GM12878 (cell line): ENCODE measurements around the gene SCYGR5. TPM values are rescaled to one million over a fixed set of nuclear protein-coding genes. Genes with fewer than 3 reads are reported as not detected.

ENCODE experiments used
- ATAC-seq: fragments of 200-7000 bp; cut with Tn5 transposase; 3 replicates; pipeline ENCODE4 v1.9.1; 2020; ENCODE audit warnings: mild to moderate bottlenecking, moderate library complexity
- BruUV-seq: library from RNA; stranded (reverse); fragments of 400-500 nt; replicated peaks from 2 replicates; lab custom pipeline; 2021; lab: Mats Ljungman, UMichigan
- CTCF ChIA-PET: fragments of 300-600 bp; sonication (Branson Sonifier 250); formaldehyde crosslinking; extraction: SDS; loops from one replicate; lab custom pipeline; 2021; ENCODE audit warnings: inconsistent platforms; lab: Yijun Ruan, JAX
- POLR2A ChIA-PET: fragments of 350-600 bp; formaldehyde crosslinking; extraction: SDS; loops from one replicate; lab custom pipeline; 2021; ENCODE audit warnings: inconsistent platforms; lab: Charles Lee
- RAD21 ChIA-PET: fragments of 300-600 bp; sonication (Branson Sonifier 250); formaldehyde crosslinking; loops from one replicate; lab custom pipeline; 2023; ENCODE audit warnings: antibody characterized with exemption; ENCODE audit not compliant: unreplicated experiment; lab: Charles Lee
- SMC1A ChIA-PET: fragments of 300-600 bp; sonication (Branson Sonifier 250); formaldehyde crosslinking; loops from one replicate; lab custom pipeline; 2023; ENCODE audit not compliant: unreplicated experiment, uncharacterized antibody; lab: Charles Lee
- DNase-seq: peaks from one replicate; pipeline ENCODE4 v3.0.0-alpha.2; 2011; ENCODE audit warnings: low read depth, low spot score
- FAIRE-seq: peaks from 3 replicates; lab custom pipeline; 2011; peaks lifted over from hg19 to GRCh38; lab: Jason Lieb, UNC
- H2AFZ ChIP-seq: 2 replicates; pipeline ENCODE4 v1.6.0; 2011; ENCODE audit warnings: low read depth, low read length, control low read depth; ENCODE audit not compliant: control insufficient read depth
- H3K27ac ChIP-seq: 2 replicates; pipeline ENCODE4 v1.5.1; 2011; ENCODE audit warnings: control low read depth; ENCODE audit not compliant: control insufficient read depth, insufficient read depth
- H3K27me3 ChIP-seq, 2 experiments: replicated peaks in 1 of 2; 2 replicates each; pipeline versions ENCODE4 v1.6.0 to v1.6.1; 2011; ENCODE audit warnings: low read length in 1 of 2; ENCODE audit not compliant: control insufficient read depth in 2 of 2, insufficient read depth in 2 of 2
- H3K36me3 ChIP-seq, 2 experiments: 2 replicates each; pipeline ENCODE4 v1.5.1; 2011; ENCODE audit warnings: low read length in 1 of 2; ENCODE audit not compliant: control insufficient read depth in 2 of 2, insufficient read depth in 2 of 2
- H3K4me1 ChIP-seq: 2 replicates; pipeline ENCODE4 v1.6.1; 2011; ENCODE audit warnings: mild to moderate bottlenecking, low read length, moderate library complexity, mixed read lengths; ENCODE audit not compliant: control insufficient read depth, insufficient read depth
- H3K4me2 ChIP-seq: 2 replicates; pipeline ENCODE4 v1.6.0; 2011; ENCODE audit warnings: control low read depth; ENCODE audit not compliant: control insufficient read depth, insufficient read depth
- H3K4me3 ChIP-seq: fragments of 200-600 bp; sonication (generic); 2 replicates; pipeline ENCODE4 v1.5.1; 2016
- H3K79me2 ChIP-seq: 2 replicates; pipeline ENCODE4 v1.6.0; 2011; ENCODE audit warnings: low read length; ENCODE audit not compliant: control insufficient read depth, insufficient read depth
- H3K9ac ChIP-seq: 2 replicates; pipeline ENCODE4 v1.8.0; 2011; ENCODE audit warnings: low read length, control low read depth, mixed read lengths; ENCODE audit not compliant: control insufficient read depth, insufficient read depth
- H3K9me3 ChIP-seq: replicated peaks from 3 replicates; pipeline ENCODE4 v1.5.1; 2011; ENCODE audit warnings: mild to moderate bottlenecking, low read length; ENCODE audit not compliant: control insufficient read depth, insufficient read depth
- H4K20me1 ChIP-seq: 2 replicates; pipeline ENCODE4 v1.6.0; 2011; ENCODE audit not compliant: control insufficient read depth, insufficient read depth
- BACH1 ChIP-seq: fragments of 450-650 bp; IDR thresholded peaks from 2 replicates; pipeline ENCODE4 v1.6.1; 2017; ENCODE audit warnings: mild to moderate bottlenecking, borderline replicate concordance
- CREM ChIP-seq: IDR thresholded peaks from 2 replicates; pipeline ENCODE4 v1.6.1; 2014; ENCODE audit warnings: antibody characterized with exemption, low read depth
- ETV6 ChIP-seq, 2 experiments: fragments of 450-650 bp in 1 of 2; IDR thresholded peaks in 1 of 2; conservative IDR thresholded peaks in 1 of 2; 2 replicates each; pipeline ENCODE4 v1.6.1; 2014; ENCODE audit warnings: antibody characterized with exemption in 1 of 2, borderline replicate concordance in 1 of 2, low read depth in 1 of 2, mild to moderate bottlenecking in 1 of 2, moderate library complexity in 1 of 2
- FOS ChIP-seq: IDR thresholded peaks from 3 replicates; pipeline ENCODE4 v1.6.1; 2011; ENCODE audit warnings: borderline replicate concordance; ENCODE audit not compliant: insufficient read length; ENCODE audit errors: extremely low read depth
- RCOR1 ChIP-seq: conservative IDR thresholded peaks from 2 replicates; pipeline ENCODE4 v1.6.1; 2012; ENCODE audit warnings: low read depth, low read length, improper control_type of control experiment
- RFX5 ChIP-seq: IDR thresholded peaks from 2 replicates; pipeline ENCODE4 v1.6.1; 2011; ENCODE audit warnings: low read depth, low read length, improper control_type of control experiment
- YBX1 ChIP-seq: fragments of 450-650 bp; IDR thresholded peaks from 2 replicates; pipeline ENCODE4 v1.6.1; 2016; ENCODE audit warnings: antibody characterized with exemption
- ZNF274 ChIP-seq: IDR thresholded peaks from one replicate; pipeline ENCODE4 v1.8.0; 2011; ENCODE audit not compliant: insufficient read length, insufficient read depth
- ZNF384 ChIP-seq: IDR thresholded peaks from 2 replicates; pipeline ENCODE4 v1.6.1; 2012; ENCODE audit warnings: low read depth, mild to moderate bottlenecking, low read length, improper control_type of control experiment, borderline replicate concordance
- WGBS: methylation state at CpG from one replicate; pipeline ENCODE4 v1.1.6; 2016; ENCODE audit warnings: low lambda C conversion rate; ENCODE audit not compliant: insufficient replicate concordance, insufficient coverage; ENCODE audit errors: missing lambda C conversion rate; 5-methylcytosine and 5-hydroxymethylcytosine counted together
- in situ Hi-C: fragments of 300-500 bp; cut with MboI; formaldehyde crosslinking; loops from 9 replicates; pipeline ENCODE4 v1.14.3; 2018; ENCODE audit warnings: mixed read lengths
- intact Hi-C: fragments of 100-400 bp; cut with micrococcal nuclease; formaldehyde crosslinking; loops from one replicate; pipeline ENCODE4 v1.14.2; 2022; ENCODE audit not compliant: unreplicated experiment
- polyA plus RNA-seq, 11 experiments: library from polyadenylated mRNA; depleted of rRNA in 4 of 11; unstranded in 6 of 11; stranded (reverse) in 5 of 11; fragments of >200 nt; fragmentation: Nextera tagmentation in 4 of 11; fragmentation: Illumina TruSeq in 1 of 11; extraction: Ambion mirVana in 4 of 11; extraction: Trizol in 1 of 11; gene quantifications; 1 replicate in 1 of 11; 2 replicates in 10 of 11; pipeline versions ENCODE4 v1.2.1 to v1.2.3, GENCODE V29; 2011 to 2016; ENCODE audit warnings: inconsistent platforms in 2 of 11, missing spikeins in 2 of 11, low read depth in 1 of 11
- total RNA-seq, 4 experiments: library from RNA; depleted of rRNA in 3 of 4; stranded (reverse); fragments of >200 nt in 3 of 4; fragmentation: Illumina TruSeq in 1 of 4; extraction: Trizol in 1 of 4; gene quantifications; 2 replicates each; pipeline versions ENCODE4 v1.2.1 to v1.2.3, GENCODE V29; 2013 to 2021
- TF ChIP-seq, protein P1 (sequence below), 3 experiments: IDR thresholded peaks in 2 of 3; conservative IDR thresholded peaks in 1 of 3; 2 replicates each; pipeline ENCODE4 v1.5.1; 2011; ENCODE audit warnings: low read depth in 3 of 3, low read length in 3 of 3, mild to moderate bottlenecking in 3 of 3, control low read depth in 2 of 3, moderate library complexity in 2 of 3, inconsistent platforms in 1 of 3, mixed read lengths in 1 of 3; ENCODE audit not compliant: control insufficient read depth in 2 of 3, insufficient read depth in 1 of 3; ENCODE audit errors: extremely low read depth in 1 of 3

The SCYGR5 gene
- total and polyA plus RNA-seq, 10 of the 15 experiments (the other 5 are each of a cell fraction or from before 2014, with no cell fraction given) = not detected

DNA sequence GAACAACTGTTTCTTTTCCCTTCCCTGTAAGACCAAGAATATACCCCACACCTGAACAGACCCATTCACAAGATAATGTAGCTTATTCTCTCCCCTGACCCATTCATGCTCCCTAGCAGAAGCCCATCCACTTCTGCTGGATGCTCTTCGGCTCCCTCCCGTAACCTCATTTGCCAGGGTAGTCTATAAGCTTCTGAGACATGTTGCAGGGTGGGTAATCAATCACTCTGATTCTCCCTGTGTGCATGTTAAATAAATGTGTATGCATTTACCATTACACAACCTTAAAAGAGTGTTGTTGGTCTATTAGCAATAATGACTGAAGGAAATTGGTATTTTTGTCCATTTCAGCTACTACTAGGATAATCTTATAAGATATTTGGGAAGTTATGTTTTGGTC lies 49.9 kb downstream of the SCYGR5 start:
- H3K4me1 ChIP-seq = no peaks in the 10 kb centered on the region
- SMC1A ChIA-PET = interaction anchor here (0.6 to 1.5 kb wide), 3 partner anchors 10 to 156 kb away, joined by 3 to 4 read pairs (median 3); no protein-coding TSS in a partner anchor
- H3K4me3 ChIP-seq = no peak overlapping the region
- POLR2A ChIA-PET = interaction anchor here (0.7 kb wide), 1 partner anchor 134 kb away, joined by 6 read pairs; no protein-coding TSS in a partner anchor
- DNase-seq (no peak), ATAC-seq (no peak), FAIRE-seq (no peak)
- no peak overlapping the region for H3K27ac ChIP-seq
- no peak overlapping the region for H3K4me2 ChIP-seq
- WGBS = 90% methylated on average over 2 of the region's 2 CpGs
- CTCF ChIA-PET = interaction anchor here (0.7 to 1.5 kb wide), 5 partner anchors 49 to 478 kb away, joined by 3 to 5 read pairs (median 3); no protein-coding TSS in a partner anchor
- RAD21 ChIA-PET = no interaction called here
- in situ Hi-C loops (no loop called here), intact Hi-C loops (no loop called here)
- H3K27me3 ChIP-seq = no peaks in the 10 kb centered on the region
- no peak for TF ChIP-seq FOS
- no peak for TF ChIP-seq ZNF274
- TF ChIP-seq BACH1 = no peak
- no peak for TF ChIP-seq YBX1
- no peak for TF ChIP-seq RFX5
- no peak for TF ChIP-seq ETV6 (conservative IDR thresholded peaks at IDR 0.05 in 1 of 2, IDR thresholded peaks at IDR 0.05 in 1 of 2; ENCODE audit: borderline replicate concordance in 1 of 2, low read depth in 1 of 2)
- no peak for TF ChIP-seq RCOR1
- TF ChIP-seq CREM = no peak
- TF ChIP-seq ZNF384 = no peak
- TF ChIP-seq, protein P1, sequence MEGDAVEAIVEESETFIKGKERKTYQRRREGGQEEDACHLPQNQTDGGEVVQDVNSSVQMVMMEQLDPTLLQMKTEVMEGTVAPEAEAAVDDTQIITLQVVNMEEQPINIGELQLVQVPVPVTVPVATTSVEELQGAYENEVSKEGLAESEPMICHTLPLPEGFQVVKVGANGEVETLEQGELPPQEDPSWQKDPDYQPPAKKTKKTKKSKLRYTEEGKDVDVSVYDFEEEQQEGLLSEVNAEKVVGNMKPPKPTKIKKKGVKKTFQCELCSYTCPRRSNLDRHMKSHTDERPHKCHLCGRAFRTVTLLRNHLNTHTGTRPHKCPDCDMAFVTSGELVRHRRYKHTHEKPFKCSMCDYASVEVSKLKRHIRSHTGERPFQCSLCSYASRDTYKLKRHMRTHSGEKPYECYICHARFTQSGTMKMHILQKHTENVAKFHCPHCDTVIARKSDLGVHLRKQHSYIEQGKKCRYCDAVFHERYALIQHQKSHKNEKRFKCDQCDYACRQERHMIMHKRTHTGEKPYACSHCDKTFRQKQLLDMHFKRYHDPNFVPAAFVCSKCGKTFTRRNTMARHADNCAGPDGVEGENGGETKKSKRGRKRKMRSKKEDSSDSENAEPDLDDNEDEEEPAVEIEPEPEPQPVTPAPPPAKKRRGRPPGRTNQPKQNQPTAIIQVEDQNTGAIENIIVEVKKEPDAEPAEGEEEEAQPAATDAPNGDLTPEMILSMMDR (IDR thresholded peaks at IDR 0.05 in 2 of 3, conservative IDR thresholded peaks at IDR 0.05 in 1 of 3; ENCODE audit: control insufficient read depth in 2 of 3, extremely low read depth in 1 of 3, insufficient read depth in 1 of 3, low read depth in 3 of 3, low read length in 3 of 3) = no peak
- H3K79me2 ChIP-seq = no peaks in the 10 kb centered on the region
- no peaks in the 10 kb centered on the region for H3K36me3 ChIP-seq
- no TSS peak for BruUV-seq
- H2AFZ ChIP-seq = no peak overlapping the region
- H3K9me3 ChIP-seq = no peaks in the 10 kb centered on the region
- H4K20me1 ChIP-seq = no peaks in the 10 kb centered on the region
- H3K9ac ChIP-seq = no peak overlapping the region

Other genes starting within 250 kb of the SCYGR5 start
Only the 7 nearest of the 10 such genes appear.
- not detected in 2 replicates for gene SCYGR2, start 67.9 kb upstream of the SCYGR5 start, total RNA-seq (2014; rRNA removed)
- gene SCYGR2, start 67.9 kb upstream of the SCYGR5 start, total RNA-seq (2014; rRNA removed; fragmentation: Illumina TruSeq; extraction: Trizol) = not detected in 2 replicates
- gene SCYGR2, start 67.9 kb upstream of the SCYGR5 start, total RNA-seq (2021) = not detected in 2 replicates
- gene SCYGR2, start 67.9 kb upstream of the SCYGR5 start, polyA plus RNA-seq (2011; rRNA removed) = not detected in 2 replicates
- gene SCYGR2, start 67.9 kb upstream of the SCYGR5 start, polyA plus RNA-seq (2014; fragmentation: Illumina TruSeq; extraction: Trizol) = not detected in 2 replicates
- gene SCYGR2, start 67.9 kb upstream of the SCYGR5 start, polyA plus RNA-seq (2014; fragmentation: Nextera tagmentation; extraction: Ambion mirVana) = not detected
- not detected in 2 replicates for gene SCYGR2, start 67.9 kb upstream of the SCYGR5 start, polyA plus RNA-seq (2014; rRNA removed)
- gene SCYGR2, start 67.9 kb upstream of the SCYGR5 start, polyA plus RNA-seq (2016; fragmentation: Nextera tagmentation; extraction: Ambion mirVana) = not detected
- not detected in 2 replicates for gene SCYGR3, start 52.0 kb upstream of the SCYGR5 start, total RNA-seq (2014; rRNA removed)
- gene SCYGR3, start 52.0 kb upstream of the SCYGR5 start, total RNA-seq (2014; rRNA removed; fragmentation: Illumina TruSeq; extraction: Trizol) = not detected in 2 replicates
- gene SCYGR3, start 52.0 kb upstream of the SCYGR5 start, total RNA-seq (2021) = not detected in 2 replicates
- gene SCYGR3, start 52.0 kb upstream of the SCYGR5 start, polyA plus RNA-seq (2011; rRNA removed) = not detected in 2 replicates
- gene SCYGR3, start 52.0 kb upstream of the SCYGR5 start, polyA plus RNA-seq (2014; fragmentation: Illumina TruSeq; extraction: Trizol) = not detected in 2 replicates
- not detected for gene SCYGR3, start 52.0 kb upstream of the SCYGR5 start, polyA plus RNA-seq (2014; fragmentation: Nextera tagmentation; extraction: Ambion mirVana)
- gene SCYGR3, start 52.0 kb upstream of the SCYGR5 start, polyA plus RNA-seq (2014; rRNA removed) = not detected in 2 replicates
- gene SCYGR3, start 52.0 kb upstream of the SCYGR5 start, polyA plus RNA-seq (2016; fragmentation: Nextera tagmentation; extraction: Ambion mirVana) = not detected
- gene SCYGR4, start 49.3 kb upstream of the SCYGR5 start, total RNA-seq (2014; rRNA removed) = 0.11 TPM in 1 of 2 replicates, not detected in the other
- not detected in 2 replicates for gene SCYGR4, start 49.3 kb upstream of the SCYGR5 start, total RNA-seq (2014; rRNA removed; fragmentation: Illumina TruSeq; extraction: Trizol)
- gene SCYGR4, start 49.3 kb upstream of the SCYGR5 start, total RNA-seq (2021) = not detected in 2 replicates
- gene SCYGR4, start 49.3 kb upstream of the SCYGR5 start, polyA plus RNA-seq (2011; rRNA removed) = not detected in 2 replicates
- gene SCYGR4, start 49.3 kb upstream of the SCYGR5 start, polyA plus RNA-seq (2014; fragmentation: Illumina TruSeq; extraction: Trizol) = not detected in 2 replicates
- gene SCYGR4, start 49.3 kb upstream of the SCYGR5 start, polyA plus RNA-seq (2014; fragmentation: Nextera tagmentation; extraction: Ambion mirVana) = not detected
- gene SCYGR4, start 49.3 kb upstream of the SCYGR5 start, polyA plus RNA-seq (2014; rRNA removed) = not detected in 2 replicates
- not detected for gene SCYGR4, start 49.3 kb upstream of the SCYGR5 start, polyA plus RNA-seq (2016; fragmentation: Nextera tagmentation; extraction: Ambion mirVana)
- 0.16 TPM in 1 of 2 replicates, not detected in the other for gene SLC19A3, start 51.2 kb downstream of the SCYGR5 start, total RNA-seq (2014; rRNA removed)
- not detected in 2 replicates for gene SLC19A3, start 51.2 kb downstream of the SCYGR5 start, total RNA-seq (2014; rRNA removed; fragmentation: Illumina TruSeq; extraction: Trizol)
- gene SLC19A3, start 51.2 kb downstream of the SCYGR5 start, total RNA-seq (2021) = not detected in 2 replicates
- gene SLC19A3, start 51.2 kb downstream of the SCYGR5 start, polyA plus RNA-seq (2011; rRNA removed) = not detected in 2 replicates
- not detected in 2 replicates for gene SLC19A3, start 51.2 kb downstream of the SCYGR5 start, polyA plus RNA-seq (2014; fragmentation: Illumina TruSeq; extraction: Trizol)
- not detected for gene SLC19A3, start 51.2 kb downstream of the SCYGR5 start, polyA plus RNA-seq (2014; fragmentation: Nextera tagmentation; extraction: Ambion mirVana)
- gene SLC19A3, start 51.2 kb downstream of the SCYGR5 start, polyA plus RNA-seq (2014; rRNA removed) = not detected in 2 replicates
- not detected for gene SLC19A3, start 51.2 kb downstream of the SCYGR5 start, polyA plus RNA-seq (2016; fragmentation: Nextera tagmentation; extraction: Ambion mirVana)
- not detected in 2 replicates for gene SCYGR6, start 58.0 kb downstream of the SCYGR5 start, total RNA-seq (2014; rRNA removed)
- not detected in 2 replicates for gene SCYGR6, start 58.0 kb downstream of the SCYGR5 start, total RNA-seq (2014; rRNA removed; fragmentation: Illumina TruSeq; extraction: Trizol)
- gene SCYGR6, start 58.0 kb downstream of the SCYGR5 start, total RNA-seq (2021) = not detected in 2 replicates
- not detected in 2 replicates for gene SCYGR6, start 58.0 kb downstream of the SCYGR5 start, polyA plus RNA-seq (2011; rRNA removed)
- gene SCYGR6, start 58.0 kb downstream of the SCYGR5 start, polyA plus RNA-seq (2014; fragmentation: Illumina TruSeq; extraction: Trizol) = not detected in 2 replicates
- not detected for gene SCYGR6, start 58.0 kb downstream of the SCYGR5 start, polyA plus RNA-seq (2014; fragmentation: Nextera tagmentation; extraction: Ambion mirVana)
- not detected in 2 replicates for gene SCYGR6, start 58.0 kb downstream of the SCYGR5 start, polyA plus RNA-seq (2014; rRNA removed)
- gene SCYGR6, start 58.0 kb downstream of the SCYGR5 start, polyA plus RNA-seq (2016; fragmentation: Nextera tagmentation; extraction: Ambion mirVana) = not detected
- not detected in 2 replicates for gene SCYGR7, start 61.5 kb downstream of the SCYGR5 start, total RNA-seq (2014; rRNA removed)
- gene SCYGR7, start 61.5 kb downstream of the SCYGR5 start, total RNA-seq (2014; rRNA removed; fragmentation: Illumina TruSeq; extraction: Trizol) = not detected in 2 replicates
- not detected in 2 replicates for gene SCYGR7, start 61.5 kb downstream of the SCYGR5 start, total RNA-seq (2021)
- not detected in 2 replicates for gene SCYGR7, start 61.5 kb downstream of the SCYGR5 start, polyA plus RNA-seq (2011; rRNA removed)
- gene SCYGR7, start 61.5 kb downstream of the SCYGR5 start, polyA plus RNA-seq (2014; fragmentation: Illumina TruSeq; extraction: Trizol) = not detected in 2 replicates
- not detected for gene SCYGR7, start 61.5 kb downstream of the SCYGR5 start, polyA plus RNA-seq (2014; fragmentation: Nextera tagmentation; extraction: Ambion mirVana)
- gene SCYGR7, start 61.5 kb downstream of the SCYGR5 start, polyA plus RNA-seq (2014; rRNA removed) = not detected in 2 replicates
- not detected for gene SCYGR7, start 61.5 kb downstream of the SCYGR5 start, polyA plus RNA-seq (2016; fragmentation: Nextera tagmentation; extraction: Ambion mirVana)
- not detected in 2 replicates for gene SCYGR8, start 79.1 kb downstream of the SCYGR5 start, total RNA-seq (2014; rRNA removed)
- not detected in 2 replicates for gene SCYGR8, start 79.1 kb downstream of the SCYGR5 start, total RNA-seq (2014; rRNA removed; fragmentation: Illumina TruSeq; extraction: Trizol)
- gene SCYGR8, start 79.1 kb downstream of the SCYGR5 start, total RNA-seq (2021) = not detected in 2 replicates
- not detected in 2 replicates for gene SCYGR8, start 79.1 kb downstream of the SCYGR5 start, polyA plus RNA-seq (2011; rRNA removed)
- gene SCYGR8, start 79.1 kb downstream of the SCYGR5 start, polyA plus RNA-seq (2014; fragmentation: Illumina TruSeq; extraction: Trizol) = not detected in 2 replicates
- gene SCYGR8, start 79.1 kb downstream of the SCYGR5 start, polyA plus RNA-seq (2014; fragmentation: Nextera tagmentation; extraction: Ambion mirVana) = not detected
- not detected in 2 replicates for gene SCYGR8, start 79.1 kb downstream of the SCYGR5 start, polyA plus RNA-seq (2014; rRNA removed)
- gene SCYGR8, start 79.1 kb downstream of the SCYGR5 start, polyA plus RNA-seq (2016; fragmentation: Nextera tagmentation; extraction: Ambion mirVana) = not detected